ENCODE data around the gene SMG9.

The SMG9 gene

GRCh38 chr19:43695985-43696704 lies 58.6 kb downstream of the SMG9 start:
- Histone ChIP-seq H3K4me3 (ENCODE audit: low read depth in 1 of 2, low read length in 2 of 2) (no peak overlapping the region), H3K27ac (ENCODE audit: low read depth, low read length) (no peak overlapping the region), H3K9me3 (ENCODE audit: control insufficient read depth in 1 of 2, low read length in 2 of 2) (peaks cover 8 to 11% of the 10 kb centered on the region in 2 donors), H3K9ac (ENCODE audit: low read depth in 1 of 2, low read length in 2 of 2) (no peak overlapping the region), H3K4me1 (ENCODE audit: control insufficient read depth in 1 of 2, insufficient read depth in 2 of 2, low read length in 2 of 2) (peaks cover 7 to 14% of the 10 kb centered on the region in 2 donors), H3K27me3 (ENCODE audit: control insufficient read depth in 1 of 2, insufficient read depth in 2 of 2, low read length in 2 of 2) (no peaks in the 10 kb centered on the region), H3K36me3 (ENCODE audit: control insufficient read depth in 1 of 2, insufficient read depth in 2 of 2, low read length in 2 of 2) (no peaks in the 10 kb centered on the region)

DNA sequence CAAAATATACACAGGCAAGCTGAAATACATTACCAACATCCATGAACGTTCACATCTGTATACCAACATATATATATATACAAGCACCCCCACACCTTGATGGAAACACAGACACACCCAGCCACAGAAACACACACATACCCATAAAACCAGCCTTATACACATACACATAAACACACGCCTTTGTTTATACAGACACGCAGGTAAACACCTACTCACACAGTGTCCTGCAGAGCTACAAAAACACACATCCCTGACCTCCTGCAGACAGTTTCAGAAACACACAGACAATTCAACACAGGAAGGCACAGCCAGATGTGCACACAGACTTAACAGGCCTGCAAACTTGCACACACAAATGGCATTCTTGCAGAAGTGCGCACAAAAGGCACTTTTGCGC lies 60.2 kb downstream of the SMG9 start:
- Histone ChIP-seq H3K9ac (ENCODE audit: low read depth in 1 of 2, low read length in 2 of 2) (no peak overlapping the region), H3K9me3 (ENCODE audit: control insufficient read depth in 1 of 2, low read length in 2 of 2) (peaks cover 10 to 11% of the 10 kb centered on the region in 2 donors), H3K36me3 (ENCODE audit: control insufficient read depth in 1 of 2, insufficient read depth in 2 of 2, low read length in 2 of 2) (no peaks in the 10 kb centered on the region), H3K4me1 (ENCODE audit: control insufficient read depth in 1 of 2, insufficient read depth in 2 of 2, low read length in 2 of 2) (peaks cover under 1 to 4% of the 10 kb centered on the region in 2 donors), H3K4me3 (ENCODE audit: low read depth in 1 of 2, low read length in 2 of 2) (no peak overlapping the region), H3K27ac (ENCODE audit: low read depth, low read length) (no peak overlapping the region), H3K27me3 (ENCODE audit: control insufficient read depth in 1 of 2, insufficient read depth in 2 of 2, low read length in 2 of 2) (no peaks in the 10 kb centered on the region)

DNA sequence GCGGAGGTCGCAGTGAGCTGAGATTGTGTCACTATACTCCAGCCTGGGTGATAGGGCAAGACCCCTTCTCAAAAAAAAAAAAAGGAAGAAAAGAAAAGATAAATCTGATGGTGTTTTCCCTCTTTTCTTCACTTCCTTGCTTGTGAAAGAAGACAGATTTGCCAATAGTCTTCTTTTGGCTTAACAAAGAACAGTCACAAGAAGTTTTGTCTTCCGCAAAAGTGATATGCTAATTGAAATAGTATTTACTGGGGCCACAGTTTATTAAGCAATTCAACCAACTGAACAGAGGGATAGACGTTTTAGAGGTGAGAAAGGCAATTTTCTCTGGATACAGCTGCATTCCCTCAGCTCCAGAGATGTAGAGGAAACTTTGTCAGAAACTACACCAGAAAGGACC lies 61.9 kb downstream of the SMG9 start:
- H3K4me3 ChIP-seq (ENCODE audit: low read depth in 1 of 2, low read length in 2 of 2), result no peak overlapping the region
- no peak overlapping the region for H3K9ac ChIP-seq (ENCODE audit: low read depth in 1 of 2, low read length in 2 of 2)
- peaks cover 10 to 11% of the 10 kb centered on the region in 2 donors for H3K9me3 ChIP-seq (ENCODE audit: control insufficient read depth in 1 of 2, low read length in 2 of 2)
- H3K27ac ChIP-seq (ENCODE audit: low read depth, low read length), result no peak overlapping the region
- H3K36me3 ChIP-seq (ENCODE audit: control insufficient read depth in 1 of 2, insufficient read depth in 2 of 2, low read length in 2 of 2), result no peaks in the 10 kb centered on the region
- no peaks in the 10 kb centered on the region for H3K4me1 ChIP-seq (ENCODE audit: control insufficient read depth in 1 of 2, insufficient read depth in 2 of 2, low read length in 2 of 2)
- H3K27me3 ChIP-seq (ENCODE audit: control insufficient read depth in 1 of 2, insufficient read depth in 2 of 2, low read length in 2 of 2), result no peaks in the 10 kb centered on the region

DNA sequence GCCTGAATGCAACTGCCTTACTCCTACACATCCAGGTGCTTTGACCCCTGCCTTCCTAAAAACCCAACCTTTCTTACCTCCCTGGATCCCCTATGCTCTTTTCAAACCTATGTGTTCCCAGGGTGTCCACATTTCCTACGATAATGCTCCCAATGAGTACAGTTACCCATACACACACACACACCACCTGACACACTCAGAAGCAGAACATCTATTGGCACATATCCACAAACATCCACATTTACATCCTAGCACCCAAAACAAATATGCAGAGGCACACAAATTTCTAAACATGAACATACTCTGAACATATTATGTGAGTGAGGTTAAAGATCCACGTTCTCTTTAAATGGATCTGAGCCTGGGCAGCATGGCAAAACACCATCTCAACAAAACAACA lies 62.4 kb downstream of the SMG9 start:
- H3K9ac ChIP-seq (ENCODE audit: low read depth in 1 of 2, low read length in 2 of 2), result no peak overlapping the region
- no peaks in the 10 kb centered on the region for H3K27me3 ChIP-seq (ENCODE audit: control insufficient read depth in 1 of 2, insufficient read depth in 2 of 2, low read length in 2 of 2)
- H3K4me3 ChIP-seq (ENCODE audit: low read depth in 1 of 2, low read length in 2 of 2), result no peak overlapping the region
- H3K36me3 ChIP-seq (ENCODE audit: control insufficient read depth in 1 of 2, insufficient read depth in 2 of 2, low read length in 2 of 2), result no peaks in the 10 kb centered on the region
- H3K9me3 ChIP-seq (ENCODE audit: control insufficient read depth in 1 of 2, low read length in 2 of 2), result peaks cover 10 to 11% of the 10 kb centered on the region in 2 donors
- no peak overlapping the region for H3K27ac ChIP-seq (ENCODE audit: low read depth, low read length)
- no peaks in the 10 kb centered on the region for H3K4me1 ChIP-seq (ENCODE audit: control insufficient read depth in 1 of 2, insufficient read depth in 2 of 2, low read length in 2 of 2)

DNA sequence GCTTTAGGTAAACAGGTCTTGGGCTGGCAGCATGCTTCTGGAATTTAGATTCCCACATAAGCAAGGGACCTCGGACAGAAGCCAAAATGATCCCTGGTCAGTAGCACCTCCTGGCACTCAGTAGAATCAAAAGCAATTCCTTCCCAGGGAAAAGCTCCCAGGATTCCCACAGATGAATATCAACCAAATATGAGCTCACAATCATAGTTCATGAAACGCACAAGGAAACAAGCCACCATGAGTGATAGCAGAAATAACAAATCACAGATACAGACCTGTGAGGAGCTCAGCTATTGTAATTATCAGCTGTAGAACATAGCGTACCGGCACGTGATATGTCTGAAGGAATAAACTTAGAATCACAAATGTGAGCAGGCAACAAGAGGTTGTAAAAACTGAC lies 63.0 kb downstream of the SMG9 start:
- Histone ChIP-seq H3K27ac (ENCODE audit: low read depth, low read length) (no peak overlapping the region), H3K4me1 (ENCODE audit: control insufficient read depth in 1 of 2, insufficient read depth in 2 of 2, low read length in 2 of 2) (no peaks in the 10 kb centered on the region), H3K4me3 (ENCODE audit: low read depth in 1 of 2, low read length in 2 of 2) (no peak overlapping the region), H3K9me3 (ENCODE audit: control insufficient read depth in 1 of 2, low read length in 2 of 2) (peaks cover 10 to 11% of the 10 kb centered on the region in 2 donors), H3K36me3 (ENCODE audit: control insufficient read depth in 1 of 2, insufficient read depth in 2 of 2, low read length in 2 of 2) (no peaks in the 10 kb centered on the region), H3K27me3 (ENCODE audit: control insufficient read depth in 1 of 2, insufficient read depth in 2 of 2, low read length in 2 of 2) (no peaks in the 10 kb centered on the region), H3K9ac (ENCODE audit: low read depth in 1 of 2, low read length in 2 of 2) (no peak overlapping the region)

GRCh38 chr19:43690890-43691289 lies 63.9 kb downstream of the SMG9 start:
- Histone ChIP-seq H3K27ac (ENCODE audit: low read depth, low read length) (no peak overlapping the region), H3K36me3 (ENCODE audit: control insufficient read depth in 1 of 2, insufficient read depth in 2 of 2, low read length in 2 of 2) (no peaks in the 10 kb centered on the region), H3K9me3 (ENCODE audit: control insufficient read depth in 1 of 2, low read length in 2 of 2) (peaks cover 10 to 11% of the 10 kb centered on the region in 2 donors), H3K27me3 (ENCODE audit: control insufficient read depth in 1 of 2, insufficient read depth in 2 of 2, low read length in 2 of 2) (no peaks in the 10 kb centered on the region), H3K9ac (ENCODE audit: low read depth in 1 of 2, low read length in 2 of 2) (no peak overlapping the region), H3K4me1 (ENCODE audit: control insufficient read depth in 1 of 2, insufficient read depth in 2 of 2, low read length in 2 of 2) (no peaks in the 10 kb centered on the region), H3K4me3 (ENCODE audit: low read depth in 1 of 2, low read length in 2 of 2) (no peak overlapping the region)

- Histone ChIP-seq H3K9me3 (ENCODE audit: control insufficient read depth in 1 of 2, low read length in 2 of 2) (peaks cover 10 to 11% of the 10 kb centered on the region in 2 donors), H3K4me3 (ENCODE audit: low read depth in 1 of 2, low read length in 2 of 2) (no peak overlapping the region), H3K27me3 (ENCODE audit: control insufficient read depth in 1 of 2, insufficient read depth in 2 of 2, low read length in 2 of 2) (no peaks in the 10 kb centered on the region), H3K9ac (ENCODE audit: low read depth in 1 of 2, low read length in 2 of 2) (no peak overlapping the region), H3K4me1 (ENCODE audit: control insufficient read depth in 1 of 2, insufficient read depth in 2 of 2, low read length in 2 of 2) (no peaks in the 10 kb centered on the region), H3K36me3 (ENCODE audit: control insufficient read depth in 1 of 2, insufficient read depth in 2 of 2, low read length in 2 of 2) (no peaks in the 10 kb centered on the region), H3K27ac (ENCODE audit: low read depth, low read length) (no peak overlapping the region)
These were observed 64.3 kb downstream of the SMG9 start for GRCh38 chr19:43690444-43690843.

DNA sequence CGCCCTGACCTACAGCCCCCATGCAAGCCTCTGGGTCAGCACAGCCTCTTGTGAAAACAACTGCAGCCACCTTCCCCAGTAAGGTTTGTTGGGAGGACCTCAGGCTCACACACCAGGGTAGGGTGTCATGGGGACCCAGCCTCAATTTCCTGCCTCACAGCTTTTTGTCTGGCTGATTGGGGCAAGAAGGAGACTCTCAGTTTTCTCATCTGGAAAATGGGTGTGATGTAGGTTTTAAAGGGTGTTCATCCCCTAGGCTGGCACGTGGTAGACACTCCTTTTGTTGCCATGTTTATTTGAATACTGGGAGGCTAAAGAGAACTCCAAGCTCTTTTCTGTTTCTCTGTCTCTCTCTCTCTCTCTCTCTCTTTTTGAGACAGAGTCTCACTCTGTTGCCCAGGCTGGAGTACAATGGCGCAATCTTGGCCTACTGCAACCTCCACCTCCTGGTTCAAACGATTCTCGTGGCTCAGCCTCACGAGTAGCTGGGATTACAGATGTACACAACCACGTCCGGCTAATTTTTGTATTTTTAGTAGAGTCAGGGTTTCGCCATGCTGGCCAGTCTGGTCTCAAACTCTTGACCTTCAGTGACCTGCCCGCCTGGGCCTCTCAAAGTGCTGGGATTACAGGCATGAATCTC lies 66.6 kb downstream of the SMG9 start:
- H3K27ac ChIP-seq (ENCODE audit: low read depth, low read length), result no peak overlapping the region
- no peaks in the 10 kb centered on the region for H3K36me3 ChIP-seq (ENCODE audit: control insufficient read depth in 1 of 2, insufficient read depth in 2 of 2, low read length in 2 of 2)
- no peaks in the 10 kb centered on the region for H3K27me3 ChIP-seq (ENCODE audit: control insufficient read depth in 1 of 2, insufficient read depth in 2 of 2, low read length in 2 of 2)
- H3K9me3 ChIP-seq (ENCODE audit: control insufficient read depth in 1 of 2, low read length in 2 of 2), result peaks cover 10 to 11% of the 10 kb centered on the region in 2 donors
- H3K4me3 ChIP-seq (ENCODE audit: low read depth in 1 of 2, low read length in 2 of 2), result no peak overlapping the region
- no peaks in the 10 kb centered on the region for H3K4me1 ChIP-seq (ENCODE audit: control insufficient read depth in 1 of 2, insufficient read depth in 2 of 2, low read length in 2 of 2)
- H3K9ac ChIP-seq (ENCODE audit: low read depth in 1 of 2, low read length in 2 of 2), result no peak overlapping the region

DNA sequence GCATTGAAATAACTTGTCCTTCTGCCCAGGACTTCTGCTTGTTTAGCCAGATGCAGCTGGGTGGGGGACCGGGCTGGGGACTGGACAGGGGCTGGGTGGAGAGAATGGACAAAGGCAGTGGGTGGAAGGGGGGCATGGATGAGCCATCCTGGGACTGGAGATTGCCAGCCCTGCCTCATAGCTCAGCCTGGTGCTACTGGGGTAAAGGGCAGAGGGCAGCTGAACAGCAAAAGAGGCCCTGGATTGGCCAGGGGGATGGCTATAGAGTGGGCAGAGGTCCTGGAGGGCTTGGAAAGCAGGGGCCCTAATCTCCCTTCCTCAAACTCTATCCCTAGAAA lies 67.1 kb downstream of the SMG9 start:
- Histone ChIP-seq H3K4me3 (ENCODE audit: low read depth in 1 of 2, low read length in 2 of 2) (no peak overlapping the region), H3K4me1 (ENCODE audit: control insufficient read depth in 1 of 2, insufficient read depth in 2 of 2, low read length in 2 of 2) (no peaks in the 10 kb centered on the region), H3K9ac (ENCODE audit: low read depth in 1 of 2, low read length in 2 of 2) (no peak overlapping the region), H3K27me3 (ENCODE audit: control insufficient read depth in 1 of 2, insufficient read depth in 2 of 2, low read length in 2 of 2) (no peaks in the 10 kb centered on the region), H3K9me3 (ENCODE audit: control insufficient read depth in 1 of 2, low read length in 2 of 2) (peaks cover 10 to 11% of the 10 kb centered on the region in 2 donors), H3K27ac (ENCODE audit: low read depth, low read length) (no peak overlapping the region), H3K36me3 (ENCODE audit: control insufficient read depth in 1 of 2, insufficient read depth in 2 of 2, low read length in 2 of 2) (no peaks in the 10 kb centered on the region)

GRCh38 chr19:43684326-43684725 lies 70.4 kb downstream of the SMG9 start:
- Histone ChIP-seq H3K9ac (ENCODE audit: low read depth in 1 of 2, low read length in 2 of 2) (no peak overlapping the region), H3K4me1 (ENCODE audit: control insufficient read depth in 1 of 2, insufficient read depth in 2 of 2, low read length in 2 of 2) (peaks cover 0 to under 1% of the 10 kb centered on the region in 2 donors), H3K27ac (ENCODE audit: low read depth, low read length) (no peak overlapping the region), H3K9me3 (ENCODE audit: control insufficient read depth in 1 of 2, low read length in 2 of 2) (no peaks in the 10 kb centered on the region), H3K4me3 (ENCODE audit: low read depth in 1 of 2, low read length in 2 of 2) (no peak overlapping the region), H3K36me3 (ENCODE audit: control insufficient read depth in 1 of 2, insufficient read depth in 2 of 2, low read length in 2 of 2) (no peaks in the 10 kb centered on the region), H3K27me3 (ENCODE audit: control insufficient read depth in 1 of 2, insufficient read depth in 2 of 2, low read length in 2 of 2) (no peaks in the 10 kb centered on the region)
